ENCODE results near the gene LAMP2.

LAMP2 gene

GRCh38 chrX:120380699-120381098 lies 88.4 kb downstream of the LAMP2 start:
- TF ChIP-seq TAF1 (IDR thresholded peaks at IDR 0.05; ENCODE audit: borderline replicate concordance, low read depth, low read length) (no peak), POLR2AphosphoS5 (IDR thresholded peaks at IDR 0.05; ENCODE audit: low read depth, low read length) (no peak), POLR2A (IDR thresholded peaks at IDR 0.05; ENCODE audit: low read depth, low read length) (no peak)
- DNase-seq (ENCODE audit: insufficient read length), result no peak
- FAIRE-seq, result no peak

GRCh38 chrX:120379937-120380681 lies 89.0 kb downstream of the LAMP2 start:
- no peak for DNase-seq (ENCODE audit: insufficient read length)
- no peak for FAIRE-seq
- TF ChIP-seq TAF1 (IDR thresholded peaks at IDR 0.05; ENCODE audit: borderline replicate concordance, low read depth, low read length), result no peak
- no peak for TF ChIP-seq POLR2AphosphoS5 (IDR thresholded peaks at IDR 0.05; ENCODE audit: low read depth, low read length)
- no peak for TF ChIP-seq POLR2A (IDR thresholded peaks at IDR 0.05; ENCODE audit: low read depth, low read length)

GRCh38 chrX:120378570-120378969 lies 90.5 kb downstream of the LAMP2 start:
- TF ChIP-seq POLR2A (IDR thresholded peaks at IDR 0.05; ENCODE audit: low read depth, low read length) (no peak), POLR2AphosphoS5 (IDR thresholded peaks at IDR 0.05; ENCODE audit: low read depth, low read length) (no peak), TAF1 (IDR thresholded peaks at IDR 0.05; ENCODE audit: borderline replicate concordance, low read depth, low read length) (no peak)
- no peak for FAIRE-seq
- no peak for DNase-seq (ENCODE audit: insufficient read length)

Data from GM12892 (cell line).